Activated CD8-positive, alpha-beta memory T cell treated with anti-CD3 and anti-CD28 coated beads for 48 hours (primary cell): ENCODE data around the gene TFEB.

Experiments
- DNase-seq, 3 experiments: peaks; one replicate each; pipeline ENCODE4 v3.0.0-alpha.2; 2020; ENCODE audit warnings: low read depth in 2 of 3, low spot score in 2 of 3

The TFEB gene

GRCh38 chr6:41639809-41640371, 95.5 kb downstream of the TFEB start:
- no peak for DNase-seq

DNA sequence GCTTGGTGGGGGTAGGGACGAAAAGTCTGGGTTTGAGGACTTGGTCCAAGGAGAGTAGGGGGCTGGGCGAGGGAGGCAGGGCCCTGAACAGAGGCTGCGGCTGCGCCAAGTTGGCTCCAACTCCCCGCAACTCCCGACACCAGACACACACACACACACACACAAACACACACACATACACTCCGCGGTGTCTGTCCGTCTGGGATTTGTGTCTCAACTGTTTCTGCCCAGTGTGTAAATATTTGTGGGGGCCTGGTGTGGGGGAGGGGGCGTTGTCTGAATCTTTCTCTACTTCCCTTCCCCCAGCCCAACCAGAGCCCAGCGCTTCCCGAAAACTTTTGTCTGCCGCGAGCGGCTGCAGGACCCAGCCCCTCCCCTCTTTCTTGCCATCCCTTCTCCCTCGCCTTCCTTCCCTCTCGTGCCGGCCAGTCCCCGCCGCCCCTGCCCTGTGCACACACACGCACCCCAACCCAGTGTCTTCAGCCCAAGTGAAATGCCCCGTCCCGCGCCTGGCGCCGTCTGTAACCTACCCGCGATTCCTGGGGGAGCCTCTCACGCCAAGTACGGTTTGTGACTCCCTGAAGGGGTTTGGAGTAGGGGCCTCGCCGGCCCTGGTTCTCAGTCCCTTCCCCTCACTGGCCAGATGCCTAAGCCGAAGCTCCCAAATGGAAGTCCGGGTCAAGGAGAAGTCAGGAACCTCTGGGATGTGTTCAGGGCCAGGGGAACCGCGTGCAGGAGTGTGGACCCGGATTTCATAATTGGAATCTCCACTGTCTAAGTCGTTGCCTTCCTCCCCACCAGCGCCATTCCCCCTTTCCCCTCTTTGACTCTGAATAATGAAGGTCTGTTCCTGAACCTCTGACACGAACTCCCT, 96.2 kb downstream of the TFEB start:
- no peak for DNase-seq

DNA sequence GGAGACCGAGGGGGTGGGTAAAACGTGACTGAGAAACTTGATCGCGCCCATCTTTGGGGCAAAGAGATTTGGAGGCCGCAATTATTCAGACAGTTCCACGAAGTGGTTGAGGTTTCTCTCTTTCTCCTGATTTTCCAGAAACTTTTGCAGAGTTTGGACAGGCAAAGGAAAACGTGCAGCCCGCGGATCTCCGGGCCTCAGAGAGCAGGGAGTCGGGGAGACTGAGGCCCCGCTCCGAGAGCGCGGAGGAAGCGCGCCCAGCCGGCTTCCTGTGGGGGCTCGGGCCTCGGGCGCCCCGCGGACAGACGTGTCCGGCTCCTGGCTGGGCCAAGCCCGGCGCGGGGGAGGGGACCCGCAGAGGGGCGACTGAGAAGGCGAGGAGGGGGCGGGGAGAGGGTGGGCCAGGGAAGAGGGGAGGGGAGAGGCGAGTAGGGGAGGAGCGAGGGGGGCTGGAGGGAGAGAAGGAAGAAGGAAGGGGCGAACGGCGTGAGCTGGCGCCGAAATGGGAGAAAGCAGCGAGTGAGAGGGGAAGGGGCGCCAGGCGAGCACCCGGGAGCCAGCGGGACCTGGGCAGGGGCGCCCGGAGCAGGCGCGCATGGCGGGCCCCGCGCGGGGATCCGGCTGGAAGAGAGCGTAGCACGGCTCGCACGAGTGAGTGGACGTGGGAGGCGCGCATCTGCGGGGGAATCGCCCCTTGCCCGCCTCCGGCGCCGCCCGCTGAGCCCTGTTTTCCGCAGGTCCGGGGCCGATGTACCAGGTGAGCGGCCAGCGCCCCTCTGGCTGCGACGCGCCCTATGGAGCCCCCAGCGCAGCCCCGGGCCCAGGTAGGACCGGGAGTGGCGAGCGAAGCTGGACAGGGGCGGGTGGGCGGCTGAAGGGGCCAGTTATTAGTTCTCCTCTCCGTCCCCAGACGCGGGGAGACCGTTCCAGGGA, 97.1 kb downstream of the TFEB start, which contains the start of gene MDFI:
TSS of gene MDFI (plus strand) at position 467 of the 933 bp plus-strand sequence. CDS start at position 749, 282 bp downstream.
- no peak for DNase-seq

GRCh38 chr6:41637194-41638001, 98.0 kb downstream of the TFEB start:
- no peak for DNase-seq

- no peak for DNase-seq
These were observed 98.6 kb downstream of the TFEB start for GRCh38 chr6:41636833-41637193.

DNA sequence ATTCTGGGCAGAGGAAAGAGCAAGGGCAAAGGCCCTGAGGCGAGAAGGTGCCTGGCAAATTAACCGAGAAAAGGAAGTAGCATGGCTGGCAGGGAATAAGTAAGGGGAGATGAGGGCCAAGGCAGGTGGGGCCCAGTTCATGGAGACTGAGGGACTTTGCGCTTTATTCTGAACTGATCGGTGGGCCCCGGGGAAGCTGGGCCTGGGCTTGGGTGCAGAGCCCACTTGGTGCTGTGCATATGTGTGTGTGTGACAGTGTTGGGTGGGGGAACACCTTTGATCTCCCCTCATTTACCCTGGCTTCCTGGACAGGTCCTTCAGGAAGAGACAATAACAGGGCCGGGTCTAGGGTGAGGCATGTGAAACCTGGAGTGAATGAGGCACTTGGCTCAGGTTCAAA, 100.0 kb downstream of the TFEB start:
- no peak for DNase-seq

- no peak for DNase-seq
These were observed 100.8 kb downstream of the TFEB start for GRCh38 chr6:41634657-41635056.
